GM12891 (cell line): Measurements from ENCODE around the gene AIG1.
A peak's percentile ranks its signal among the peaks of the same experiment; 100 is the strongest.

ENCODE experiments used
- DNase-seq: peaks from one replicate; pipeline ENCODE4 v3.0.0; 2011; ENCODE audit warnings: low spot score; ENCODE audit not compliant: insufficient read length
- FAIRE-seq: peaks from 2 replicates; lab custom pipeline; 2011; peaks lifted over from hg19 to GRCh38; lab: Jason Lieb, UNC
- PAX5 ChIP-seq: IDR thresholded peaks from 2 replicates; pipeline ENCODE4 v1.6.1; 2011; ENCODE audit warnings: low read length, moderate library complexity, mild to moderate bottlenecking; ENCODE audit not compliant: insufficient read depth, severe bottlenecking
- POLR2A ChIP-seq: IDR thresholded peaks from 2 replicates; pipeline ENCODE4 v1.6.1; 2011; ENCODE audit warnings: low read depth, low read length, control low read depth
- POLR2AphosphoS5 ChIP-seq: IDR thresholded peaks from 2 replicates; pipeline ENCODE4 v1.6.1; 2011; ENCODE audit warnings: low read depth, low read length, control low read depth
- POU2F2 ChIP-seq: IDR thresholded peaks from 2 replicates; pipeline ENCODE4 v1.6.1; 2011; ENCODE audit warnings: low read depth, mild to moderate bottlenecking, control low read depth, low read length, moderate library complexity
- SPI1 ChIP-seq: IDR thresholded peaks from 2 replicates; pipeline ENCODE4 v1.6.1; 2011; ENCODE audit warnings: low read depth, low read length, control low read depth
- TAF1 ChIP-seq: IDR thresholded peaks from 2 replicates; pipeline ENCODE4 v1.6.1; 2011; ENCODE audit warnings: low read depth, low read length, control low read depth

The AIG1 gene

DNA sequence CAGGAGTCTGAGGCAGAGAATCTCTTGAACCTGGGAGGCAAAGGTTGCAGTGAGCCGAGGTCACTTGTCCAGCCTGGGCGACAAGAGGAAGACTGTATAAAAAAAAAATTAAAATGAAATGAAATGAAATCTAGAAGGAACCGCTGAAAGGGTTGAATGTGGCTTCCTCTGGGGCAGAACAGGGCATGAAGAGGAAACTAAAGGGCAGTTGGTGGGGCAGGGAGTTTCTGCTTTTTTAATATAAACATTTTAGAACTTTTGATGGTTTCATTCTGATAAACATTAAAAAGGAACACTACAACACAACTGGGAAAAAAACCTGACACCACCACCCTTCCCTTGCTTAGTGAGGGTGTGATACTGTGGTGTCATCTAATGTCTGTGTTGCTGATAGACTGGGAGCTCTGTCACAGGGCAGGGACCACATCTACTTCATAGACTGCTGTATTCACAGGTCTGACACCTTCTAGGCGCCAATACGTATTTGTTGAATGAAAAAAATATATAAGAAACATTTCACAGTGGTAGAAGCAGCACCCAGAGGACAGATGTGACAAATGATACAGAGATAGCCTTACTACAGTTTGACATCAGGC, 260.9 kb downstream of the AIG1 start:
- FAIRE-seq (no peak), DNase-seq (no peak)

DNA sequence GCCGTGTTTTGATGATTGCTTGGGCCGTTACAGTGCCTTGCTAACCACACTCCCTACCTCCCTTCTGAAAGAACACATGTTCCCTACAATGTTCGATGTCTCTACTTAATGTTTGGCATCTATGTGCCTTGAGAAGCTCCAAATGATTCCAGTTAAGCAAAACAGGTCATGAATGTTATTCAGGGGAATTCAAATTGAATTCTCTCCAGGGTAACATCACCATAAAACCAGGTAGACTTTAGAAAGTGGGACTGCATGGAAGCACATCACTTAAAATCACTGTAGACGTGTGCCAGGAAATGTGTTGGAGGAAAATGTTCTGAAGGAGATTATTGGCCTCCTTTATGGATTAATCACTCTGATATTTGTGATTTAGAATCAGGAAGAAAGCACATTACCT, 261.7 kb downstream of the AIG1 start:
- DNase-seq (no peak), FAIRE-seq (peak; percentile 54)
- TF ChIP-seq POU2F2 (no peak), SPI1 (no peak)

More for the DNA sequence above, 260.9 kb downstream of the AIG1 start:
- TF ChIP-seq POU2F2 (no peak), PAX5 (no peak), SPI1 (no peak), TAF1 (no peak), POLR2A (no peak), POLR2AphosphoS5 (no peak)

- DNase-seq (no peak), FAIRE-seq (no peak)
- TF ChIP-seq SPI1 (no peak), TAF1 (no peak), PAX5 (no peak), POLR2A (no peak), POLR2AphosphoS5 (no peak), POU2F2 (no peak)
Measured at GRCh38 chr6:143323729-143324470, 263.2 kb downstream of the AIG1 start.

GRCh38 chr6:143325379-143326140, 264.9 kb downstream of the AIG1 start:
- FAIRE-seq = no peak
- no peak for DNase-seq
- TF ChIP-seq POLR2AphosphoS5 = no peak
- TF ChIP-seq PAX5 = no peak
- no peak for TF ChIP-seq POLR2A
- no peak for TF ChIP-seq SPI1
- TF ChIP-seq POU2F2 = no peak
- TF ChIP-seq TAF1 = no peak

DNA sequence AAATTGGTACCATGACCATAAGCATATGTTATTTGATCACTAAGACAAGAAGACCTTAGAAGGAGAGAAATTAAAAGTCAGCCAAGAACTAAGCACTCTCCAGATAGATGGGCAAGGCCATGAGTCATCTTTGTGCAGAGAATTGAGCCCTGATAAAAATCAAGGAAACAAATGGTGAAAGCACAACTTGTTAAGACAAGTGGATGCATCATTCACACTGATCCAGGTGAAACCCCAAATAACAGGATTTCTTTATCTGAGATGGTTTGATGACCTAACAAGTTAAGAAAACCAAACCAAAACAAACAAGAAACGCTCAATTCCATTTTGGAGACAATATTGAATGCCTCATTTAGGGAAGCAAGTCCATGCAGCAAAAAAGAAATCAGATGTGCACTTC, 268.2 kb downstream of the AIG1 start:
- DNase-seq (no peak), FAIRE-seq (no peak)
- TF ChIP-seq PAX5 = no peak
- no peak for TF ChIP-seq POU2F2
- no peak for TF ChIP-seq TAF1
- no peak for TF ChIP-seq POLR2A
- no peak for TF ChIP-seq SPI1
- TF ChIP-seq POLR2AphosphoS5 = no peak

GRCh38 chr6:143329323-143329722, 268.6 kb downstream of the AIG1 start:
- DNase-seq (no peak), FAIRE-seq (no peak)
- TF ChIP-seq POLR2A (no peak), POU2F2 (no peak), POLR2AphosphoS5 (no peak), SPI1 (no peak), TAF1 (no peak), PAX5 (no peak)

DNA sequence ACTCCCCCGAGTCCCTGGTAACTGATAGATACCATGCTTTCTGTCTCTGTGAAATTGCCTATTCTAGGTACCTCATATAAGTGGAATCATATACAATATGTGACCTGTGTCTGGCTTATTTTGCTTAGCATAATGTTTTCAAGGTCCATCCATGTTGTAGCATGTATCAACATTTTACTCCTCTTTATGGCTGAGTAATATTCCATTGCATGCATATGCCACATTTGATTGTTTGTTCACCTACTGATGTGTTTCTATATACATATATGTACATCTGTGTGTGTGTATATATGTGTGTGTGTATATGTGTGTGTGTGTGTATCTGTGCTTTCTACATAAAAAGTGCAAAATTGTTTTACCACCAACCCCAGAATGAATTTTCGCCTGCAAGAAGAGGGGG, 270.7 kb downstream of the AIG1 start:
- FAIRE-seq (peak; percentile 69), DNase-seq (no peak)
- TF ChIP-seq TAF1 = no peak

GRCh38 chr6:143332153-143332845, 271.6 kb downstream of the AIG1 start:
- TF ChIP-seq POLR2AphosphoS5 (no peak), PAX5 (no peak), POLR2A (no peak), SPI1 (no peak), POU2F2 (no peak), TAF1 (no peak)
- FAIRE-seq = no peak
- no peak for DNase-seq

GRCh38 chr6:143333081-143333480, 272.4 kb downstream of the AIG1 start:
- TF ChIP-seq POLR2A = no peak
- TF ChIP-seq SPI1 = no peak
- TF ChIP-seq TAF1 = no peak
- no peak for TF ChIP-seq POU2F2
- no peak for TF ChIP-seq POLR2AphosphoS5
- no peak for TF ChIP-seq PAX5
- DNase-seq (no peak), FAIRE-seq (no peak)
